ENCODE results near the gene RPUSD3.

RPUSD3 gene

GRCh38 chr3:9797196-9797945 lies 46.4 kb downstream of the RPUSD3 start:
- DNase-seq = no peak

GRCh38 chr3:9795207-9795606 lies 48.6 kb downstream of the RPUSD3 start:
- DNase-seq = no peak

GRCh38 chr3:9794400-9794799 lies 49.4 kb downstream of the RPUSD3 start:
- no peak for DNase-seq

GRCh38 chr3:9793161-9793781 lies 50.5 kb downstream of the RPUSD3 start:
- DNase-seq = no peak

GRCh38 chr3:9792405-9793160 lies 51.2 kb downstream of the RPUSD3 start, which contains the start of the genes ARPC4 and TADA3:
ARPC4 (plus strand) TSS chr3:9793082; CDS start chr3:9793122, 40 bp downstream.
TADA3 (minus strand) TSS chr3:9792473; CDS start chr3:9791466, 1,007 bp downstream.
- DNase-seq = peak; percentile 79 to 92

GRCh38 chr3:9791790-9792404 lies 51.9 kb downstream of the RPUSD3 start:
- DNase-seq = no peak

- no peak for DNase-seq
Measured at GRCh38 chr3:9791127-9791526, 52.7 kb downstream of the RPUSD3 start.

All from NCI-H446 (cell line).